SJSA1 (cell line): ENCODE measurements around the gene PLEKHM2. TPM values are rescaled to one million over a fixed set of nuclear protein-coding genes. Genes with fewer than 3 reads are reported as not detected.

ENCODE experiments used
- DNase-seq, 2 experiments: peaks; one replicate each; pipeline ENCODE4 v3.0.0-alpha.2; 2015 to 2020; ENCODE audit warnings: low spot score in 2 of 2, low read depth in 1 of 2
- H3K27ac ChIP-seq: fragments of 250-450 bp; sonication (Bioruptor Pico); 2 replicates; pipeline ENCODE4 v1.5.1; 2020; ENCODE audit warnings: mild to moderate bottlenecking, moderate library complexity
- H3K27me3 ChIP-seq: fragments of 250-450 bp; sonication (Bioruptor Pico); replicated peaks from 2 replicates; pipeline ENCODE4 v1.5.1; 2020; ENCODE audit warnings: mild to moderate bottlenecking, moderate library complexity
- H3K36me3 ChIP-seq: fragments of 250-450 bp; sonication (Bioruptor Pico); 2 replicates; pipeline ENCODE4 v1.5.1; 2020; ENCODE audit warnings: mild to moderate bottlenecking
- H3K4me1 ChIP-seq: fragments of 250-450 bp; sonication (Bioruptor Pico); replicated peaks from 2 replicates; pipeline ENCODE4 v1.6.1; 2021; ENCODE audit warnings: mild to moderate bottlenecking
- H3K4me3 ChIP-seq: fragments of 250-450 bp; sonication (Bioruptor Pico); 2 replicates; pipeline ENCODE4 v1.5.1; 2020; ENCODE audit warnings: mild to moderate bottlenecking
- H3K9me3 ChIP-seq: fragments of 250-450 bp; sonication (Bioruptor Pico); replicated peaks from 2 replicates; pipeline ENCODE4 v1.5.1; 2020; ENCODE audit warnings: mild to moderate bottlenecking
- total RNA-seq: library from RNA; depleted of rRNA; stranded (reverse); fragments of >200 nt; shearing (Covaris generic); gene quantifications from 2 replicates; pipeline ENCODE4 v1.2.3, GENCODE V29; 2014; rRNA removed

PLEKHM2 gene
- total RNA-seq, 1 experiment from 2014 or later = 48.4 TPM

DNA sequence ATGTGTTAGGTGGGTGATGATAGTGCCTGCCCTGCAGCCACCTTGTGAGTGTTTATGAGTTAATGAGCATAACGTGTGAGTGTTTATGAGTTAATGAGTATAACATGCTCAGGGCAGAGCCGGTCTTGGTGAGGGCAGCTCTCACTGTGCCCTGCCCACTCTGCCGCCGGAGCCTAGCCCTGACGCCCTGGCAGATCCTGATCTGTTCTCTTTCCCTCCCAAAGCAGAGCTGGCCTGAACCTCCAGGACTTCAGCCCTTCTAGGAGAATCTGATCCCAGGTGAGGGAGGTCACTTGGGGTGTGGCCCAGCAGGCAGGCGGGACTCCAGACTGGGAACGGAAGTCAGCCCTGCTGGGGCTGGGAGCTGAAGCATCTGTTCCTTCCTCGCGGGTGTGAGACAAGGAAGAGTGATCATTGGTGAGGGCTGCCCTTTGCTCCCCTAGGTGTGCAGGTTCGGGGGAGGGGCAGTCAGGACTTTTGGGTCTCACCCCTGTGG lies 80.2 kb downstream of the PLEKHM2 start:
- H3K36me3 ChIP-seq = peaks cover 60% of the 10 kb centered on the region
- DNase-seq = no peak
- H3K4me1 ChIP-seq = peaks cover 36% of the 10 kb centered on the region
- H3K27ac ChIP-seq = no peak overlapping the region
- no peak overlapping the region for H3K4me3 ChIP-seq
- no peaks in the 10 kb centered on the region for H3K9me3 ChIP-seq
- H3K27me3 ChIP-seq = no peaks in the 10 kb centered on the region

GRCh38 chr1:15764890-15765289 lies 80.8 kb downstream of the PLEKHM2 start:
- no peak for DNase-seq
- no peaks in the 10 kb centered on the region for H3K27me3 ChIP-seq
- peaks cover 35% of the 10 kb centered on the region for H3K4me1 ChIP-seq
- no peaks in the 10 kb centered on the region for H3K9me3 ChIP-seq
- H3K27ac ChIP-seq = no peak overlapping the region
- H3K36me3 ChIP-seq = peaks cover 63% of the 10 kb centered on the region
- H3K4me3 ChIP-seq = no peak overlapping the region

GRCh38 chr1:15765495-15766194 lies 81.5 kb downstream of the PLEKHM2 start:
- H3K27me3 ChIP-seq = no peaks in the 10 kb centered on the region
- no peaks in the 10 kb centered on the region for H3K9me3 ChIP-seq
- no peak for DNase-seq
- H3K27ac ChIP-seq = no peak overlapping the region
- H3K4me3 ChIP-seq = no peak overlapping the region
- peaks cover 36% of the 10 kb centered on the region for H3K4me1 ChIP-seq
- H3K36me3 ChIP-seq = peaks cover 71% of the 10 kb centered on the region

DNA sequence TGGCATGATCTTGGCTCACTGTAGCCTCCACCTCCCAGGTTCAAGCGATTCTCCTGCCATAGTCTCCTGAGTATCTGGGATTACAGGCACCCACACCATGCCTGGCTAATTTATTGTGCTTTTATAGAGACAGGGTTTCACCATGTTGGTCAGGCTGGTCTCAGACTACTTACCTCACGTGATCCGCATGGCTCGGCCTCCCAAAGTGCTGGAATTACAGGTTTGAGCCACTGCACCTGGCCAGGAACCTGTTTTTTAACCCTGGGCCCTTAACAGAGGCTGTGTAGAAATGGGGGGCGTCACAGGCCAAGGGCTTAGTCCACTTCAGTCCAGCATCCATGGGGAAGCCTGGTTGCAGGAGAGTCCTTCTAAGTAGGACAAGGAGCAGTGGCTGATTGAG lies 83.8 kb downstream of the PLEKHM2 start:
- Histone ChIP-seq H3K9me3 (no peaks in the 10 kb centered on the region), H3K4me1 (peaks cover 36% of the 10 kb centered on the region), H3K36me3 (peaks cover 85% of the 10 kb centered on the region), H3K4me3 (no peak overlapping the region), H3K27ac (no peak overlapping the region), H3K27me3 (no peaks in the 10 kb centered on the region)
- DNase-seq = no peak

DNA sequence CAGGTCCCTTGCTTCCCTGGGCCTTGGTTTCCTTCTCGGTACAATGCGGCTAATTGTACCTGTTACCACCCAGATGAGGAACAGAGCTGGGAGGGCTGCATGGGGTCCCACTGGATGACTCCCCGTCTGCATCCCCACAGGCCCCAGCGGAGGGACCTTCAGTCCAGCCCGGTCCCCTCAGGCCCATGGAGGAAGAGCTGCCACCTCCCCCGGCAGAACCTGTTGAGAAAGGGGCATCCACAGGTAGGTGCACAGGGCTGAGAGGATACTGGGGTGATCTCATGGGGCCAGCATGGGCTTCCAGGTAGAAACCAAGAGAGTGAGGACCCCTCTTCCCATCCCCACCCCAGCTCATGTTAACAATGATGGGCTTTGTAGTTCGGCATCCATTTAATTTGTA lies 84.3 kb downstream of the PLEKHM2 start:
- H3K9me3 ChIP-seq = no peaks in the 10 kb centered on the region

GRCh38 chr1:15770313-15770962 lies 86.3 kb downstream of the PLEKHM2 start:
- DNase-seq = no peak
- H3K4me3 ChIP-seq = no peak overlapping the region
- peaks cover 36% of the 10 kb centered on the region for H3K4me1 ChIP-seq
- H3K9me3 ChIP-seq = no peaks in the 10 kb centered on the region
- no peak overlapping the region for H3K27ac ChIP-seq
- no peaks in the 10 kb centered on the region for H3K27me3 ChIP-seq
- peaks cover 78% of the 10 kb centered on the region for H3K36me3 ChIP-seq

More for the DNA sequence above, 84.3 kb downstream of the PLEKHM2 start:
- Histone ChIP-seq H3K4me3 (no peak overlapping the region), H3K4me1 (peaks cover 36% of the 10 kb centered on the region), H3K27ac (no peak overlapping the region), H3K36me3 (peaks cover 86% of the 10 kb centered on the region), H3K27me3 (no peaks in the 10 kb centered on the region)
- DNase-seq = no peak

- Histone ChIP-seq H3K27me3 (no peaks in the 10 kb centered on the region), H3K4me1 (peaks cover 36% of the 10 kb centered on the region), H3K27ac (peak overlapping the region; percentile 46), H3K36me3 (peaks cover 79% of the 10 kb centered on the region), H3K9me3 (no peaks in the 10 kb centered on the region), H3K4me3 (no peak overlapping the region)
- DNase-seq = peak; percentile 75 to 77
These were observed 87.9 kb downstream of the PLEKHM2 start for GRCh38 chr1:15771836-15772515.

DNA sequence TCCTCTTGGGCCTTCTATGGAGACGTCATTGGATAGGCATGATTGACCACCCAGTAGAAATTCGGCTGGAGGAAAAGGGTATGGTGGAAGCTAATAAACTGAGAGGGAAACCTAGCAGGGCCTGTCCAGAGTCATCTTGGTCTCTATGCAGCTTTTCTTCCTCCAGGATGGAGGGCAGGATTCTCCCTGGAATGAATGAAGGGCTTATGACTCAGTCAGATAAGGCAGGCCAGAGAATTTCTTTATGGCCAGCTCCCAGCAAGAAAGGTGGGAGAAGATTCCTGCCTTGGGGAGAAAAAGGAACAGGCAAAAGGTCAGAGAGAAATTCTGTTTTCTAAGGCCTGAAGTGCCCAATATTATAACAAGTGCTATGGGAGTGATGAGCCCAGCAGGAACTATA lies 91.6 kb downstream of the PLEKHM2 start:
- Histone ChIP-seq H3K4me3 (no peak overlapping the region), H3K4me1 (peaks cover 17% of the 10 kb centered on the region), H3K27me3 (no peaks in the 10 kb centered on the region), H3K36me3 (peaks cover 84% of the 10 kb centered on the region), H3K9me3 (no peaks in the 10 kb centered on the region), H3K27ac (no peak overlapping the region)
- DNase-seq = no peak

- H3K4me1 ChIP-seq = no peaks in the 10 kb centered on the region
- DNase-seq = no peak
- H3K36me3 ChIP-seq = peaks cover 72% of the 10 kb centered on the region
- no peaks in the 10 kb centered on the region for H3K9me3 ChIP-seq
- no peak overlapping the region for H3K27ac ChIP-seq
- no peak overlapping the region for H3K4me3 ChIP-seq
- H3K27me3 ChIP-seq = no peaks in the 10 kb centered on the region
These were observed 94.0 kb downstream of the PLEKHM2 start for GRCh38 chr1:15777909-15778707.

Other genes with a start within 250 kb of the PLEKHM2 start
- not detected in 2 replicates for gene CTRC, start 245.9 kb upstream of the PLEKHM2 start, total RNA-seq
- gene CELA2A, start 227.6 kb upstream of the PLEKHM2 start, total RNA-seq = not detected in 2 replicates
- not detected in 2 replicates for gene CELA2B, start 208.2 kb upstream of the PLEKHM2 start, total RNA-seq
- gene CASP9, start 160.1 kb upstream of the PLEKHM2 start, total RNA-seq = 11.6 and 29.1 TPM in 2 replicates
- gene DNAJC16, start 157.5 kb upstream of the PLEKHM2 start, total RNA-seq = 4.2 and 8.3 TPM in 2 replicates
- 0.19 and 0.53 TPM in 2 replicates for gene AGMAT, start 99.3 kb upstream of the PLEKHM2 start, total RNA-seq
- gene DDI2, start 66.9 kb upstream of the PLEKHM2 start, total RNA-seq = 6.6 and 9.1 TPM in 2 replicates
- 0.22 and 0.92 TPM in 2 replicates for gene SLC25A34, start 51.9 kb downstream of the PLEKHM2 start, total RNA-seq
- gene TMEM82, start 58.2 kb downstream of the PLEKHM2 start, total RNA-seq = not detected in 2 replicates
- gene FBLIM1, start 74.5 kb downstream of the PLEKHM2 start, total RNA-seq = 66.6 and 151 TPM in 2 replicates
- 2.1 and 4.6 TPM in 2 replicates for gene UQCRHL, start 123.3 kb downstream of the PLEKHM2 start, total RNA-seq
- gene SPEN, start 163.4 kb downstream of the PLEKHM2 start, total RNA-seq = 5.0 and 17.5 TPM in 2 replicates